ENCODE data around the gene AGPAT4. TPM values are rescaled to one million over a fixed set of nuclear protein-coding genes. Genes with fewer than 3 reads are reported as not detected.

The AGPAT4 gene
- total RNA-seq, 2 donors from 2014 or later, result 61.0 to 61.1 TPM

DNA sequence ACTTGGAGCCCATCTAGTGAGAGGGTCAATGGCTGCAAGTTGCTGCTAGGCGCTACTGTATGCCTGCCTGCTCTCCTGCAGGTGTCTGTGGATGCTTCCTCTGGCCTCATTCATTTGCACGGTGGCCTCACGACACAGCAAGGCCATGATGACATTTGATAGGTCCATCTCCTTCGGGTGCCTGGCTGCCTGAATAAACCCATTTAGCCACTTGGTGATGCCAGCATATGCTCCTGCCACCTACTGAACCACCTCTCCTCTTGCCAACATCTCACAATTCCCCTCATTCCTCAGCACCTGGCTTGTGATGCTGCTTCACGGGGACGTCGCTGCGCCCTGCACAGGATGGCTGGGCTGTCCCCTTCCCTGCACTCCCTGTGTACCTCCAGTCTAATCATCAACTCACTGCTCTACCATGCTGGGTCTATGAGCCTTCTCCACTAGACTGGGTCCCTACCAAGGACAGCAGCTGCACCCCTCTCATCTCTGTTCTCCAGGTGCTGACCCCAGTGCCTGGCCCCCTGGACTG is 51.1 kb downstream of the AGPAT4 start:
- WGBS, 2 experiments (ENCODE audit: insufficient coverage in 1 of 2, insufficient read length in 1 of 2), result 92 to 96% methylated on average over 7 to 8 of the region's 8 CpGs
- Histone ChIP-seq H3K9ac (ENCODE audit: extremely low read depth, low read length, poor library complexity, severe bottlenecking) (no peak overlapping the region), H3K36me3 (ENCODE audit: control insufficient read depth, insufficient read depth, low read length) (peaks cover 83% of the 10 kb centered on the region), H3K9me3 (ENCODE audit: control insufficient read depth, low read length) (peaks cover 37% of the 10 kb centered on the region), H3K4me3 (ENCODE audit: low read length) (no peak overlapping the region), H3K4me1 (ENCODE audit: control insufficient read depth, insufficient read depth, low read length) (no peaks in the 10 kb centered on the region), H3K27ac (ENCODE audit: low read depth, low read length) (no peak overlapping the region), H3K27me3 (ENCODE audit: control insufficient read depth, insufficient read depth, low read length, poor library complexity, severe bottlenecking) (no peaks in the 10 kb centered on the region)
- H3K4me1 Mint-ChIP-seq, result peaks cover 6% of the 10 kb centered on the region
- no peak for DNase-seq
- peaks cover 24% of the 10 kb centered on the region for H3K9me3 Mint-ChIP-seq
- H3K36me3 Mint-ChIP-seq (ENCODE audit: low read depth), result peaks cover 85% of the 10 kb centered on the region
- TF ChIP-seq, protein P1, sequence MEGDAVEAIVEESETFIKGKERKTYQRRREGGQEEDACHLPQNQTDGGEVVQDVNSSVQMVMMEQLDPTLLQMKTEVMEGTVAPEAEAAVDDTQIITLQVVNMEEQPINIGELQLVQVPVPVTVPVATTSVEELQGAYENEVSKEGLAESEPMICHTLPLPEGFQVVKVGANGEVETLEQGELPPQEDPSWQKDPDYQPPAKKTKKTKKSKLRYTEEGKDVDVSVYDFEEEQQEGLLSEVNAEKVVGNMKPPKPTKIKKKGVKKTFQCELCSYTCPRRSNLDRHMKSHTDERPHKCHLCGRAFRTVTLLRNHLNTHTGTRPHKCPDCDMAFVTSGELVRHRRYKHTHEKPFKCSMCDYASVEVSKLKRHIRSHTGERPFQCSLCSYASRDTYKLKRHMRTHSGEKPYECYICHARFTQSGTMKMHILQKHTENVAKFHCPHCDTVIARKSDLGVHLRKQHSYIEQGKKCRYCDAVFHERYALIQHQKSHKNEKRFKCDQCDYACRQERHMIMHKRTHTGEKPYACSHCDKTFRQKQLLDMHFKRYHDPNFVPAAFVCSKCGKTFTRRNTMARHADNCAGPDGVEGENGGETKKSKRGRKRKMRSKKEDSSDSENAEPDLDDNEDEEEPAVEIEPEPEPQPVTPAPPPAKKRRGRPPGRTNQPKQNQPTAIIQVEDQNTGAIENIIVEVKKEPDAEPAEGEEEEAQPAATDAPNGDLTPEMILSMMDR (conservative IDR thresholded peaks at IDR 0.05), result no peak
- no peaks in the 10 kb centered on the region for H3K27me3 Mint-ChIP-seq (ENCODE audit: insufficient read depth)
- no peak overlapping the region for H3K27ac Mint-ChIP-seq
- no peak overlapping the region for H3K4me3 Mint-ChIP-seq

DNA sequence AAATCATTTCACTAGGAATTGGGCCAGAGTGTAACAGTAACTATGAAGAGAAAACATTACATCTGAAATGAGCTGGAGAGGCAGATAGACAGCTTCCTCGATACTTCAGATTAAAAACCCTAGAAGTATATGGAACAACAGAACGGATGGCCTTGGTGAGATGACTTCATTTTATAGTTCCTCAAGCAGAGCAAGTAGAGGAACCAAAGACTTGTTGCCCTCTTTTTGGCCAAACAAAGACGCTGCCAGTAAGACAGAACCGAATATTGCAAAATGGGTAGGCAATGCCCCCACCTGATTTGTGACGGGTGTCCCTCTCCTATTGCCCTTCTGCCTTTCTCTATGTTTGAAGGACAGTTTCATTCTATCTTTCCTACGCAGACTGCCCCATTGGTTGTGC is 53.5 kb downstream of the AGPAT4 start:
- WGBS, 2 experiments (ENCODE audit: insufficient coverage in 1 of 2, insufficient read length in 1 of 2), result 87 to 88% methylated on average over 5 to 6 of the region's 6 CpGs

DNA sequence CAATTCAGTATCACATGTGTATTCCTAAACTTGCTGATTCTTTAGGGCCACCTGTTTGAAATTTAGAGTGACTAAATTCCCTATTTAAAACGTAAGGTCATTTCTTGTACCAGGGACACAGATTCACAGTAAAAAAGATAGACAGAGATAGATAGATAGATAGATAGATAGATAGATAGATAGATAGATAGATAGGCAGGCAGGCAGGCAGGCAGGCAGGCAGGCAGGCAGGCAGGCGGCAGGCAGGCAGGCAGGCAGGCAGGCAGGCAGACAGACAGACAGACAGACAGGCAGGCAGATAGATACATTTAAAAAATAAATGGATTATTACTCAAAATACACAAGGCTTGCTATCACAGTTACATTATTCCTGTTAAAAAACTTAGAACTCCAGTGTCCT is 54.2 kb downstream of the AGPAT4 start:
- peaks cover 87% of the 10 kb centered on the region for H3K36me3 Mint-ChIP-seq (ENCODE audit: low read depth)
- Histone ChIP-seq H3K9ac (ENCODE audit: extremely low read depth, low read length, poor library complexity, severe bottlenecking) (no peak overlapping the region), H3K9me3 (ENCODE audit: control insufficient read depth, low read length) (peaks cover 58% of the 10 kb centered on the region), H3K36me3 (ENCODE audit: control insufficient read depth, insufficient read depth, low read length) (peaks cover 83% of the 10 kb centered on the region), H3K4me3 (ENCODE audit: low read length) (no peak overlapping the region), H3K27me3 (ENCODE audit: control insufficient read depth, insufficient read depth, low read length, poor library complexity, severe bottlenecking) (no peaks in the 10 kb centered on the region), H3K4me1 (ENCODE audit: control insufficient read depth, insufficient read depth, low read length) (no peaks in the 10 kb centered on the region), H3K27ac (ENCODE audit: low read depth, low read length) (no peak overlapping the region)
- no peak overlapping the region for H3K4me3 Mint-ChIP-seq
- 85 to 86% methylated on average over 1 to 2 of the region's 2 CpGs for WGBS, 2 experiments (ENCODE audit: insufficient coverage in 1 of 2, insufficient read length in 1 of 2)
- H3K27me3 Mint-ChIP-seq (ENCODE audit: insufficient read depth), result no peaks in the 10 kb centered on the region
- H3K4me1 Mint-ChIP-seq, result no peaks in the 10 kb centered on the region
- no peak for DNase-seq
- no peak overlapping the region for H3K27ac Mint-ChIP-seq
- TF ChIP-seq, protein P1 (conservative IDR thresholded peaks at IDR 0.05), result no peak
- peaks cover 45% of the 10 kb centered on the region for H3K9me3 Mint-ChIP-seq

More for the DNA sequence above, 53.5 kb downstream of the AGPAT4 start:
- Mint-ChIP-seq H3K9me3 (peaks cover 44% of the 10 kb centered on the region), H3K27me3 (ENCODE audit: insufficient read depth) (no peaks in the 10 kb centered on the region), H3K27ac (no peak overlapping the region), H3K4me1 (no peaks in the 10 kb centered on the region), H3K4me3 (no peak overlapping the region), H3K36me3 (ENCODE audit: low read depth) (peaks cover 87% of the 10 kb centered on the region)
- DNase-seq, result no peak
- no peak overlapping the region for H3K27ac ChIP-seq (ENCODE audit: low read depth, low read length)
- H3K9ac ChIP-seq (ENCODE audit: extremely low read depth, low read length, poor library complexity, severe bottlenecking), result no peak overlapping the region
- TF ChIP-seq, protein P1 (conservative IDR thresholded peaks at IDR 0.05), result no peak
- H3K36me3 ChIP-seq (ENCODE audit: control insufficient read depth, insufficient read depth, low read length), result peaks cover 83% of the 10 kb centered on the region
- H3K4me1 ChIP-seq (ENCODE audit: control insufficient read depth, insufficient read depth, low read length), result no peaks in the 10 kb centered on the region
- no peaks in the 10 kb centered on the region for H3K27me3 ChIP-seq (ENCODE audit: control insufficient read depth, insufficient read depth, low read length, poor library complexity, severe bottlenecking)
- H3K4me3 ChIP-seq (ENCODE audit: low read length), result no peak overlapping the region
- peaks cover 58% of the 10 kb centered on the region for H3K9me3 ChIP-seq (ENCODE audit: control insufficient read depth, low read length)
